SK-N-SH treated with all-trans-retinoic acid at 6 μM for 48 hours (cell line): ENCODE results near the gene LMNB1.

ENCODE experiments used
- TOX ChIP-seq: fragments of 250-450 bp; sonication (Bioruptor Pico); IDR thresholded peaks from 2 replicates; pipeline ENCODE4 v1.8.0; 2021; ENCODE audit warnings: mild to moderate bottlenecking, moderate library complexity, borderline replicate concordance
- ZFP3 ChIP-seq: fragments of 250-450 bp; sonication (Bioruptor Pico); IDR thresholded peaks from 2 replicates; pipeline ENCODE4 v1.5.0; 2020; ENCODE audit warnings: mild to moderate bottlenecking, moderate library complexity
- ZFP30 ChIP-seq: fragments of 450-650 bp; formaldehyde crosslinking; IDR thresholded peaks from 2 replicates; pipeline ENCODE4 v1.5.0; 2022; ENCODE audit warnings: mild to moderate bottlenecking, moderate library complexity

GRCh38 chr5:126852841-126853271 lies 75.9 kb downstream of the LMNB1 start:
- TF ChIP-seq TOX (CRISPR knock-in tag), result no peak
- TF ChIP-seq ZFP30 (CRISPR knock-in tag), result no peak
- no peak for TF ChIP-seq ZFP3 (CRISPR knock-in tag)
